Peyer's patch (tissue), 4 donors: ENCODE data around the gene PKDCC.

ENCODE experiments used
- POLR2A ChIP-seq, 2 donors: fragments of 450-650 bp; IDR thresholded peaks; one replicate each; pipeline ENCODE4 v1.5.1; 2017; ENCODE audit warnings: antibody characterized with exemption in 2 of 2, mild to moderate bottlenecking in 2 of 2, moderate library complexity in 2 of 2
- TF ChIP-seq, protein P1 (sequence below), 6 experiments: fragments of 450-650 bp in 4 of 6; fragments of 200-600 bp in 2 of 6; sonication (generic) in 1 of 6; IDR thresholded peaks; one replicate each; pipeline ENCODE4 v1.5.1; 2017 to 2019; ENCODE audit warnings: antibody characterized with exemption in 6 of 6, mild to moderate bottlenecking in 3 of 6, moderate library complexity in 1 of 6

DNA sequence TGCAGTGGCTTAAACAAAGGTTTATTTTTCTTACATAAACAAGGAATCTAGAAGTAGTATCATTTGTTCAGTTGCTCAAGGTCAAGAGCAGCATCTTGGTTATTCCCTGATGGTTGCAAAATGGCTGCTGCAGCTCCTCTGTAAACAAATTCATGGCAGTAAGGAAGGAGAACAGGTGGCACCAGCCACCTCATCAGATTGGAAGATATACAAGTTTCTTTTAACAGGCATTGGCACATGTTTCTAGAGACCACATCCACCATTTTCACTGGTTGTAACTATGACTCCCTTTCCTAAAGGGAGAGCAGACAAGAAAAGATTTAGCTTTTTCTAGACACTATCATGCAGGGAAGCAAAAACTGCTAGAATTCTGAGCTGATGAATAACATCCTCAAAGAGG is 46.3 kb downstream of the PKDCC start:
- TF ChIP-seq POLR2A (IDR thresholded peaks at IDR 0.05): no peak
- TF ChIP-seq, protein P1, sequence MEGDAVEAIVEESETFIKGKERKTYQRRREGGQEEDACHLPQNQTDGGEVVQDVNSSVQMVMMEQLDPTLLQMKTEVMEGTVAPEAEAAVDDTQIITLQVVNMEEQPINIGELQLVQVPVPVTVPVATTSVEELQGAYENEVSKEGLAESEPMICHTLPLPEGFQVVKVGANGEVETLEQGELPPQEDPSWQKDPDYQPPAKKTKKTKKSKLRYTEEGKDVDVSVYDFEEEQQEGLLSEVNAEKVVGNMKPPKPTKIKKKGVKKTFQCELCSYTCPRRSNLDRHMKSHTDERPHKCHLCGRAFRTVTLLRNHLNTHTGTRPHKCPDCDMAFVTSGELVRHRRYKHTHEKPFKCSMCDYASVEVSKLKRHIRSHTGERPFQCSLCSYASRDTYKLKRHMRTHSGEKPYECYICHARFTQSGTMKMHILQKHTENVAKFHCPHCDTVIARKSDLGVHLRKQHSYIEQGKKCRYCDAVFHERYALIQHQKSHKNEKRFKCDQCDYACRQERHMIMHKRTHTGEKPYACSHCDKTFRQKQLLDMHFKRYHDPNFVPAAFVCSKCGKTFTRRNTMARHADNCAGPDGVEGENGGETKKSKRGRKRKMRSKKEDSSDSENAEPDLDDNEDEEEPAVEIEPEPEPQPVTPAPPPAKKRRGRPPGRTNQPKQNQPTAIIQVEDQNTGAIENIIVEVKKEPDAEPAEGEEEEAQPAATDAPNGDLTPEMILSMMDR (IDR thresholded peaks at IDR 0.05): no peak
